Psoas muscle (tissue), 8 donors: ENCODE data around the gene PRKCI. TPM values are rescaled to one million over a fixed set of nuclear protein-coding genes. Genes with fewer than 3 reads are reported as not detected.
"Not testable (repeated sequence)": the region's sequence is repeated elsewhere in the genome, so short reads cannot be mapped to it uniquely, and the experiment has no call there.

Experiments
- ATAC-seq, 4 donors: fragments of 200-7000 bp; cut with Tn5 transposase; one replicate each; pipeline ENCODE4 v1.9.1; 2020; ENCODE audit warnings: moderate library complexity in 3 of 4, mild to moderate bottlenecking in 2 of 4
- DNase-seq, 2 donors: peaks; one replicate each; pipeline ENCODE4 v3.0.0-alpha.2; 2020
- H3K27ac ChIP-seq: fragments of 200-600 bp; one replicate; pipeline ENCODE4 v1.8.0; 2022
- H3K27me3 ChIP-seq, 3 donors: fragments of 200-600 bp in 1 of 3; one replicate each; pipeline versions ENCODE4 v1.6.1 to v1.8.0; 2013 to 2022; ENCODE audit warnings: low read length in 2 of 3, mild to moderate bottlenecking in 2 of 3, moderate library complexity in 1 of 3; ENCODE audit not compliant: insufficient read depth in 3 of 3
- H3K36me3 ChIP-seq, 2 donors: fragments of 200-600 bp in 1 of 2; one replicate each; pipeline versions ENCODE4 v1.6.1 to v1.8.0; 2013 to 2022; ENCODE audit warnings: low read depth in 1 of 2, mild to moderate bottlenecking in 1 of 2, moderate library complexity in 1 of 2; ENCODE audit not compliant: insufficient read depth in 1 of 2
- H3K4me1 ChIP-seq: fragments of 200-600 bp; one replicate; pipeline ENCODE4 v1.8.0; 2022
- H3K4me3 ChIP-seq: fragments of 200-600 bp; one replicate; pipeline ENCODE4 v1.8.0; 2022; ENCODE audit warnings: mild to moderate bottlenecking
- H3K9me3 ChIP-seq: fragments of 200-600 bp; one replicate; pipeline ENCODE4 v1.8.0; 2022
- WGBS, 3 donors: extraction: QIAGEN DNeasy Blood & Tissue Kit; methylation state at CpG; one replicate each; pipeline versions ENCODE4 v1.1.6 to v1.1.7; 2013; 5-methylcytosine and 5-hydroxymethylcytosine counted together
- intact Hi-C, 2 donors: fragments of 100-400 bp; cut with DNase I; formaldehyde crosslinking; loops; one replicate each; pipeline versions ENCODE4 v1.11.0 to v1.14.2; 2022
- polyA plus RNA-seq, 3 donors: library from polyadenylated mRNA; stranded (reverse); fragments of 200-250 nt; gene quantifications; one replicate each; pipeline ENCODE4 v1.2.3, GENCODE V29; 2013
- total RNA-seq, 4 donors: library from RNA; stranded (reverse); fragmentation: NEBNext Ultra II Directional in 2 of 4; extraction: Animal tissue kit (Norgen Biotek cat#: 25700) in 2 of 4; gene quantifications; one replicate each; pipeline versions ENCODE4 v1.2.1 to v1.2.4, GENCODE V29; 2021 to 2023
- TF ChIP-seq, protein P1 (sequence below): fragments of 200-600 bp; IDR thresholded peaks from one replicate; pipeline ENCODE4 v1.8.0; 2022; ENCODE audit warnings: antibody characterized with exemption
- donor health status: healthy with polysubstance abuse.
- donor health status: DM: no; HTN: no; CAD: no; lungs with moderate emphysema.
- donor health status: Bipolar disorder and iron deficiency.
- donor health status: healthy.
- donor health status: DM: yes; HTN: yes; CAD: no.
- donor health status: DM: no; HTN: no; CAD: no.
- donor health status: DM: no; HTN: no; CAD: no.
- donor health status: DM: yes; HTN: yes; CAD: no.

The PRKCI gene
- total and polyA plus RNA-seq, 7 donors = 7.3 to 19.8 (median 14.2) TPM

DNA sequence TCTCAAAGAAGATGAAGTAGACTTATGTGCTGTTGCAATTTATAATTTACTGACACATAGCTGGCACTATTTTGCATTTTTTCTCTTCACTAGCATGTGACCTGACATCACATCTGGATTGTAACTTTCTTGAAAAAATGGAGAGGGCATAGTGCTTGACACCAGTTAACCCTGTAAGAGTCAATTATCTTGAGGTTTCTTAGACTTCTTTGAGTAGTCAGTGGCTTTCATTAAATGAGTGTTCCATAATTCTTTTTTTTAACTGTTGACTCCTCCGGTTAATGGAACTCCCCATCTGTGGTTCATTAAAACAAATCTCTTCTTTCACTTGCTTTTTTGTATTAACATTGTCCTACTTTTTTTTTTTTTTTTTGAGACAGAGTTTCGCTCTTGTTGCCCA is 16.9 kb upstream of the PRKCI start:
- intact Hi-C loops = no loop called here
- ATAC-seq (no peak), DNase-seq (no peak)
- Histone ChIP-seq H3K36me3 (no peaks in the 10 kb centered on the region), H3K4me3 (no peak overlapping the region), H3K4me1 (no peaks in the 10 kb centered on the region), H3K27me3 (no peaks in the 10 kb centered on the region), H3K9me3 (no peaks in the 10 kb centered on the region), H3K27ac (no peak overlapping the region)
- TF ChIP-seq, protein P1, sequence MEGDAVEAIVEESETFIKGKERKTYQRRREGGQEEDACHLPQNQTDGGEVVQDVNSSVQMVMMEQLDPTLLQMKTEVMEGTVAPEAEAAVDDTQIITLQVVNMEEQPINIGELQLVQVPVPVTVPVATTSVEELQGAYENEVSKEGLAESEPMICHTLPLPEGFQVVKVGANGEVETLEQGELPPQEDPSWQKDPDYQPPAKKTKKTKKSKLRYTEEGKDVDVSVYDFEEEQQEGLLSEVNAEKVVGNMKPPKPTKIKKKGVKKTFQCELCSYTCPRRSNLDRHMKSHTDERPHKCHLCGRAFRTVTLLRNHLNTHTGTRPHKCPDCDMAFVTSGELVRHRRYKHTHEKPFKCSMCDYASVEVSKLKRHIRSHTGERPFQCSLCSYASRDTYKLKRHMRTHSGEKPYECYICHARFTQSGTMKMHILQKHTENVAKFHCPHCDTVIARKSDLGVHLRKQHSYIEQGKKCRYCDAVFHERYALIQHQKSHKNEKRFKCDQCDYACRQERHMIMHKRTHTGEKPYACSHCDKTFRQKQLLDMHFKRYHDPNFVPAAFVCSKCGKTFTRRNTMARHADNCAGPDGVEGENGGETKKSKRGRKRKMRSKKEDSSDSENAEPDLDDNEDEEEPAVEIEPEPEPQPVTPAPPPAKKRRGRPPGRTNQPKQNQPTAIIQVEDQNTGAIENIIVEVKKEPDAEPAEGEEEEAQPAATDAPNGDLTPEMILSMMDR = no peak
- 75 to 80% (median 79%) methylated on average over 2 of the region's 2 CpGs for WGBS, 3 donors

DNA sequence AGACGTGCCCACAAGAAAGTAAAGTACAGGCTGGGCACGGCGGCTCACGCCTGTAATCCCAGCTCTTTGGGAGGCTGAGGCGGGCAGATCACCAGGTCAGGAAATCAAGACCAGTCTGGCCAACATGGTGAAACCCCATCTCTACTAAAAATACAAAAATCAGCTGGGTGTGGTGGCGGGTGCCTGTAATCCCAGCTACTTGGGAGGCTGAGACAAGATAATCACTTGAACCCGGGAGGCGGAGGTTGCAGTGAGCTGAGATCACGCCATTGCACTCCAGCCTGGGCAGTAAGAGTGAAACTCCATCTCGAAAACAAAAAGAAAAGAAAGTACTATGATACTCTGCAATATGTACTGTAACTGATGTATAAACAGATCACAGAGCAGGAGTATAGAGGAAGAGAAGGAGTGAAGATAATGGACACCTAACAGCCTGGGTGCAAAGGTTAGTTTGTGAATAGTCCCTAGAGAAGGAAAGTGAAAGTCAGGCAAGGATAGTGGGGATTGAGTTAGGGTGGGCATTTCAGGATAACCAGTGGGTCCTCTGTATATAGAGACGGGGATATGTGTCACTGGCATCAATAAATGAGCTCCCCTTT is 16.0 kb upstream of the PRKCI start:
- H3K27me3 ChIP-seq, H3K27ac ChIP-seq, H3K4me3 ChIP-seq, H3K4me1 ChIP-seq, H3K36me3 ChIP-seq, ATAC-seq, H3K9me3 ChIP-seq, DNase-seq, intact Hi-C loops: not testable (repeated sequence)
- 90 to 97% (median 95%) methylated on average over 11 of the region's 11 CpGs for WGBS, 3 donors

DNA sequence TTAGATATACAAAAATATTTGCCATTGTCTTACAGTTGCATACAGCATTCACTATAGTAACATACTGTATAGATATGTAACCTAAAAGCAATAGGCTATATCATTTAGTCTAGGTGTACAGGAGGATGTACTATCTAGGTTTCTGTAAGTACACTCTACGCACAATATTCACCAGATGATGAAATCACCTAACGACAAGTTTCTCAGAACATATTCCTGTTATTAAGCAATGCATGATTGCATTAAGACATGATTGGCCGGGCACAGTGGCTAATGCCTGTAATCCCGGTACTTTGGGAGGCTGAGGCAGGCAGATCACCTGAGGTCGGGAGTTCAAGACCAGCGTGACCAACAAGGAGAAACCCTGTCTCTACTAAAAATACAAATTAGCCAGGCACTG is 14.5 kb upstream of the PRKCI start:
- H3K4me1 ChIP-seq = no peaks in the 10 kb centered on the region
- 66 to 78% (median 67%) methylated on average over 6 of the region's 6 CpGs for WGBS, 3 donors
- no peak overlapping the region for H3K27ac ChIP-seq
- no peak overlapping the region for H3K4me3 ChIP-seq
- intact Hi-C loops = no loop called here
- DNase-seq (no peak), ATAC-seq (no peak)
- no peaks in the 10 kb centered on the region for H3K27me3 ChIP-seq
- TF ChIP-seq, protein P1 = no peak
- H3K36me3 ChIP-seq = no peaks in the 10 kb centered on the region
- H3K9me3 ChIP-seq = no peaks in the 10 kb centered on the region

DNA sequence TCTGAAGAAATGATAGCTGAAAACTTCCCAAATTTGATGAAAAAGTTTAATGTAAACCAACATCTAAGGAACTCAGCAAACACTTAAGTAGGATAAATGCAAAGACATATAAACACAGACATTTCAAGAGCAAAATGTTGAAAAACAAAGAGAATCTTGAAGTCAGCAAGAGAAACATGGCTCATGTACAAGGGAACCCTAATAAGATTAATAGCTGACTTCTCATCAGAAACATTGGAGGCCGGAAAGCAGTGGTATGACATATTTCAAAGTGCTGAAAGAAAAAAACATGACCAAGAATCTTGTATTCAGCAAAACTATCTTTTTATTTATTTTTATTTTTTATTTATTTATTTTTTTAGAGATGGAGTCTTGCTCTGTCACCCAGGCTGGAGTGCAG is 10.6 kb upstream of the PRKCI start:
- intact Hi-C loops = no loop called here
- TF ChIP-seq, protein P1 = no peak
- Histone ChIP-seq H3K4me1 (no peaks in the 10 kb centered on the region), H3K9me3 (no peaks in the 10 kb centered on the region), H3K36me3 (no peaks in the 10 kb centered on the region), H3K27ac (no peak overlapping the region), H3K4me3 (no peak overlapping the region), H3K27me3 (no peaks in the 10 kb centered on the region)
- ATAC-seq = no peak
- DNase-seq = no peak
- 89 to 100% (median 96%) methylated on average over 1 of the region's 1 CpG for WGBS, 3 donors

DNA sequence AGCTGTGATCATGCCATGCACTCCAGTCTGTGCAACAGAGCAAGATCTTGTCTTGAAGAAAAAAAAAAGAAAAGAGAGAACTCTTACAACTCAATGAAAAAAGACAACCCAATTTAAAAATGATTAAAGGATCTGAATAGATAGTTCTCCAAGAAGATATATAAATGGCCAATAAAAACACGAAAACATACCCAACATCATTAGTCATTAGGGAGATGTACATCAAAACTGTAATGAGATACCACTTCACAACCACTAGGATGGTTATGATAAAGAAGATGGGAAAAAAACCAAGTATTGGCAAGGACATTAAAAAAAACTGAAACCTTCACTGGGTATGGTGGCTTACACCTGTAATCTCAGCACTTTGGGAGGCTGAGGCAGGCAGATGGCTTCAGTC is 2.4 kb upstream of the PRKCI start:
- Histone ChIP-seq H3K4me3 (no peak overlapping the region), H3K27ac (no peak overlapping the region), H3K27me3 (no peaks in the 10 kb centered on the region), H3K9me3 (no peaks in the 10 kb centered on the region), H3K4me1 (peaks cover 4% of the 10 kb centered on the region), H3K36me3 (no peaks in the 10 kb centered on the region)
- DNase-seq = no peak
- WGBS, 3 donors = 90 to 92% (median 91%) methylated on average over 1 of the region's 1 CpG
- TF ChIP-seq, protein P1 = no peak
- intact Hi-C loops = loop anchor here (5.0 kb wide), 2 partner anchors 38 to 137 kb away; partner anchors contain the start of genes SKIL (in 2 of the 2) and PHC3 (in 1 of the 2)
- no peak for ATAC-seq
